NCI-H510A treated with DMSO at 0.1 percent for 48 hours (cell line): ENCODE data around the gene TLR5.

ENCODE experiments used
- DNase-seq: peaks from one replicate; lab custom pipeline; 2025; lab: John Stamatoyannopoulos, UW

The TLR5 gene

GRCh38 chr1:223147409-223147808 lies 4.4 kb upstream of the TLR5 start:
- DNase-seq: no peak

GRCh38 chr1:223146745-223147144 lies 3.7 kb upstream of the TLR5 start:
- no peak for DNase-seq

GRCh38 chr1:223144914-223145313 lies 1.9 kb upstream of the TLR5 start:
- DNase-seq: no peak

- DNase-seq: no peak
These were observed 1.4 kb upstream of the TLR5 start for GRCh38 chr1:223144431-223144830.

- no peak for DNase-seq
These were observed 645 bp upstream of the TLR5 start for GRCh38 chr1:223143537-223144248.

- no peak for DNase-seq
These were observed 779 bp downstream of the TLR5 start for GRCh38 chr1:223142269-223142668.

- no peak for DNase-seq
These were observed 2.2 kb downstream of the TLR5 start for GRCh38 chr1:223140611-223141405.

- no peak for DNase-seq
These were observed 5.5 kb downstream of the TLR5 start for GRCh38 chr1:223137455-223138085.

- no peak for DNase-seq
These were observed 7.0 kb downstream of the TLR5 start for GRCh38 chr1:223136086-223136485.

GRCh38 chr1:223135176-223135942 lies 7.7 kb downstream of the TLR5 start:
- DNase-seq: no peak

- peak; percentile 98 for DNase-seq
These were observed 9.1 kb downstream of the TLR5 start for GRCh38 chr1:223133824-223134435.

- DNase-seq: no peak
These were observed 9.7 kb downstream of the TLR5 start for GRCh38 chr1:223133306-223133823.

GRCh38 chr1:223129229-223129901 lies 13.7 kb downstream of the TLR5 start:
- DNase-seq: peak; percentile 40

- no peak for DNase-seq
These were observed 16.3 kb downstream of the TLR5 start for GRCh38 chr1:223126741-223127140.

- no peak for DNase-seq
These were observed 17.3 kb downstream of the TLR5 start for GRCh38 chr1:223125766-223126165.

GRCh38 chr1:223123011-223123610 lies 19.9 kb downstream of the TLR5 start:
- peak; percentile 57 for DNase-seq

- DNase-seq: no peak
These were observed 24.6 kb downstream of the TLR5 start for GRCh38 chr1:223118418-223118817.

- DNase-seq: no peak
These were observed 26.1 kb downstream of the TLR5 start for GRCh38 chr1:223116950-223117349.

GRCh38 chr1:223114871-223115270 lies 28.2 kb downstream of the TLR5 start:
- DNase-seq: no peak

GRCh38 chr1:223110952-223111351 lies 32.1 kb downstream of the TLR5 start:
- DNase-seq: no peak
